DMS 273 (cell line): ENCODE data around the gene ZNF407.

Experiments
- DNase-seq: peaks from one replicate; lab custom pipeline; 2025; ENCODE audit not compliant: unreplicated experiment; lab: John Stamatoyannopoulos, UW

The ZNF407 gene

GRCh38 chr18:74784752-74785151 lies 187.1 kb downstream of the ZNF407 start:
- DNase-seq, result no peak

DNA sequence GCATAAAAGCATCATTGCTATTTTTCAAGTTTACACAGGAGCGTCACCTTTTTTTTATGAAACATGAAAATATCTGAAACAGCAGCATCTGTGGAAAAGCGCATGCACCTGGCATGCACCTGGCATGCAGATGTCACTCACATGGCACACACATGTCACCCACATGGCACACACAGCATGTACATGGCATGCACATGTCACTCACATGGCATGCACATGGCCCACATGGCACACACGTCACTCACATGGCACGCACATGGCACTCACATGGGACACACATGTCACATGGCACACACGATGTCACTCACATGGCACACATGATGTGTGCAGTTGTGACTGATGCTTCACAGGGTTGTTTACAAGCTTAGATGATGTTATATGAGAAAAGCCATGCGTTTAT lies 188.0 kb downstream of the ZNF407 start:
- no peak for DNase-seq

DNA sequence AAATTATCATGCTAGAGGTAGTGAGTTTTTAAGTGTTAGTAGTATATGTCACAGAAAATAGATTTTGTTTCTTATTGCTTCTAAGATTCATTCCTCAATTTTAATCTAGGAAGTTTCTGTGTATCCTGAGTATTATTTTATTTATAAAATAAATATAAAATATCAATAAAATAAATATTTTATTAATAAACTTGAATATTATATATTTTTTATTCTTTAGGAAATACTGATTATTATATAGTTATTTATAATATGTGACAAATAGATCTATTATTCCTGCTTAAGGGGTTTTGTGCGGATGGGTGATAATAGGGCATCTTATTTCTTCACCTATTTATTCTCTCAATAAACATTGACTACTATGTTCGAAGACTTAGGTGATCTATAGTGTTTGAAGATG lies 191.0 kb downstream of the ZNF407 start:
- DNase-seq, result no peak

GRCh38 chr18:74789078-74789477 lies 191.4 kb downstream of the ZNF407 start:
- no peak for DNase-seq

- no peak for DNase-seq
Measured at GRCh38 chr18:74790451-74790850, 192.8 kb downstream of the ZNF407 start.

DNA sequence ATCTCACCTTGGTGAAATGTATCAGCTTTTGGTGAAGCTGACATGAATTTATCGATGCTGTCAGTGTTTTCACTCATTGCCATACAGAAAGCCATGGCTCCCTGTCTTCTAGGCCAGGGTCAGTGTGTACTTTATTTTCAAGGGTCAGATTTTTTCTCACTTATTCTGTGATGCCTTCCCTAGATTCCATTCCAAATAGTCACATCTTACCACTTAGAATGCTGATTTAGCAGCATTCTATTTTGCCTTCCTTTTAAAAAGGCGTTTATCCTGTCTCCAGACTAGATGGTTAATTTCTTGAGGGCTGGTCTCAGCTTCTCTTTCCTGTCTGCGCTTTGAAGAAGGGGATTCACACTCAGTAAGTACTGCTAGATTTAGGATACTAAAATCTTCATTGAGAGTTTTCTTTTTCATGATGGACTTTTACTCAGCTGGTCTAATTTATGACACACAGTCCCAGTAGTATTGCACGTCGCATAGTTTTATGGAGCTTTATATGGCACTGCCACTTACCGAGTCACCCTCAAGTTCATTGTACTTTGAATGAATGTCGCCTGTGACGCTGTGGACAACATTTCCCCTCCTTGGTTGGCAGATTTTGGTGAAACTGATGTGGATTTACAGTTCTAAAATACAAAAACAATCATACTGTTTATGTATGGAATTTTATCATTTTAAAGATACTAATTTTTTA lies 194.0 kb downstream of the ZNF407 start:
- no peak for DNase-seq

DNA sequence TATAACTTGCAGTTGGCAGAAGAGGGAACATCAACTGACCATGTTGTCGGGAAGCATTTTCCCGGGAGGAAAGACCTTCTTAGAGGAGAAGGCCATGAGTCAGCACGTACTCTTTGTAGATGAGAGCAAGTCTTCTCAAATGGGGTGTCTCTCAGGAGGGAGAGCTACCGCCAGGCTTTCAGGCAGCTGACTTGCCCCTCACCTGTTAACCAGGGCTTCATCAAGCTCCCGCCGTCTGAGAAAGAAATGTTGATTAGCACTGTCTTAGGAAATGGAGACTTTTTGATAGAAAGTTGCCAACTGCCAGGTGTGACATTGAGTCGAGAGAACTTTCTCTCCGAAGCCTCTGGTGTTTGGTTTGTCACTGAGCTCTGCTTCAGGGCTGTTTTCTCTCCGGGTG lies 196.1 kb downstream of the ZNF407 start:
- no peak for DNase-seq

- no peak for DNase-seq
Measured at GRCh38 chr18:74795751-74796150, 198.1 kb downstream of the ZNF407 start.

- DNase-seq, result no peak
Measured at GRCh38 chr18:74796211-74796610, 198.5 kb downstream of the ZNF407 start.

- DNase-seq, result peak; percentile 40
Measured at GRCh38 chr18:74796841-74797576, 199.3 kb downstream of the ZNF407 start.

DNA sequence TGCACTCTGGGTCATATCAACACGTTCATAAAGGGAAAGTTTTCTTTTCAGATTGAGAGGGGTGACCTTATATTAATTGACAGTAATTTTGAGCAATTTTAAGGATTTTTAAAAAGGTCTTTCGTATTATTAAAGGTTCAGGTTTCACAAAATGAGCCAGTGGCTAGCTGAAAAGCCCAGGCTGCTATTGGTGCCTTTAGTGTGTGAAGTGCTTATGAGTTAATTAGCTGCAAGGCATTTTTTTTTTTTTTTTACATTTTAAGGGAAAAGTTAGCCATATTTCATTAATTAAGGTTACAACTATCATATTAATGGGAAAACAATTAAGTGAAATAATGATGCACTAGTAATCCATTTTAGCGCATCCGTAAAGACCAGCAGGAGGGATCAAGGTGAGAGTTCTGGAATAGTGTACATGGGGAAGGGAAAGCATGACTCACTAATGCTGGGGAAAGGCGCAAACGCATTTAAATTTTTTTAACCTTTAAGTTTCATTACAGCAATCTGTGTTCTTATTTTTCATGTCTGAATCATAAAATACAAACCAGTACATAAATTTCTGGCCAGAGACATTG lies 200.0 kb downstream of the ZNF407 start:
- no peak for DNase-seq

- no peak for DNase-seq
Measured at GRCh38 chr18:74799542-74799941, 201.9 kb downstream of the ZNF407 start.

DNA sequence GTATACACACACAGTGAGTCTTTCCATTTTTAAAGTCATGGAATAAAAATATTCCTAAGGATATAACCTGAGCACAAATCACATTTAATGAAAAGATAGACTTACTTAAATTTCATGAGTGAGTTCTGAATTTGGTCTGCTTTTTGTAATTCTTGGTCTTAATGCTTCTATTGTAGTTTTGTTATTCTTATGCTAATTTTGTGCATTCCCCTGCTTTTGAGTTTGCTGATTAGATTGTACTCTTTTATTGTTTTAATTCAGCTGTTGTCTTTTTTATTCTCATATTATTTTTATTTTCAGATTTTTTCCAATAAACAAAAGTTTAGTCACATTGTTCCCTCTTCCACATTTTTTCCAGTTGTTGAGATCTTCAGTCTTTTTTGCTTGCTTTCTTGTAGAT lies 202.4 kb downstream of the ZNF407 start:
- DNase-seq, result no peak

- DNase-seq, result no peak
Measured at GRCh38 chr18:74803117-74803516, 205.4 kb downstream of the ZNF407 start.

DNA sequence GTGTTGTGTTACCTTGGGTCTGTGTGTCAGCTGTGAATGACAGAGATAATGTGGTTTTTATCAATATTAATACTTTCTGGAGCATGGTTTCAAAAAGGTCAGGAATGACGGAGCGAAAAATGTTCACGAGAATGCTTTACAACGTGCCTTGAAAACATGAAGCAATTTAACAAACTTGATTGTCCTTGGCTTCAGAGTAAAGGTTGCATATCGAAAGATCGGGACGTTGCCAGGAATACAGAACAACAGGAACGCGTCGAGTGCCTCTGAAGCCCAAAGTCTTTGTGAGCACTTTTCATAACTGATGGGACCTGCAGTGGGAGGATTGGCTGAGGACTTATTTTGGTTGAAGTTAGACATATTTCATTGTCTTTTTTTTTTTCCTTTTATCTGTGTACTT lies 206.1 kb downstream of the ZNF407 start:
- no peak for DNase-seq

- DNase-seq, result no peak
Measured at GRCh38 chr18:74804677-74805076, 207.0 kb downstream of the ZNF407 start.

GRCh38 chr18:74806073-74806472 lies 208.4 kb downstream of the ZNF407 start:
- DNase-seq, result no peak

DNA sequence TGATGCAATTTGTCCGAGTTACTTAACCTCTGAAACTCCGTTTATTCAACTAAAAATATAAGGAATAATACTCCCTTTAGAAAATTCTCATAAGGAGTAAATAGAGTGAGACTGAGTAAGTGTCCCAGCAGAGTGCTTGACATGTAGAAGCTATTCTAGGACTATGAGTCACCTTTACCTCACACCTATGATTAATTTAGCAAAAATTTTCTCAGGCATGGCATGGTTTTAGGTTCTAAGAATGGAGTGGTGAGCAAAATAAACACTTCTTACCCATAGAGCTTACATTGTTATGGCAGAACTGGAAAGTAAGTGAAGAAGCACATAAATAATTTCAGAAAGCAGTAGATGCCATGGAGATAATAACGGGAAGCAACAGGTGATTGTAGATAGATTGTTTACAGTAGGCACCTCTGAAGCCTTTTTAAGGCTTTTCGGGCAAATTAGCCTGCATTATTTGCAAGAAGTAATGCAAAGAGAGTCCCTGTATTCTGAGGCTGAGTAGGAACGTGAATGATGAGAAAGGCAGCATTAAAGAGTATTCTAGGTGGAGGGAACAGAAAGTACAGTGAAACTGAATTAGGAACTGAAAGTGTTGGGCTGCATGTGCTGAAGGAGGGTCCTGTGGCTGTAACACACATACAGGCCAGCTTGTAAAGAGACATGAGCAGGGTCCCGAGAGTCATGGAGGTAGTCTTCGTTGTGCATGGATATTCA lies 209.2 kb downstream of the ZNF407 start:
- no peak for DNase-seq

GRCh38 chr18:74817576-74817975 lies 219.9 kb downstream of the ZNF407 start:
- no peak for DNase-seq

DNA sequence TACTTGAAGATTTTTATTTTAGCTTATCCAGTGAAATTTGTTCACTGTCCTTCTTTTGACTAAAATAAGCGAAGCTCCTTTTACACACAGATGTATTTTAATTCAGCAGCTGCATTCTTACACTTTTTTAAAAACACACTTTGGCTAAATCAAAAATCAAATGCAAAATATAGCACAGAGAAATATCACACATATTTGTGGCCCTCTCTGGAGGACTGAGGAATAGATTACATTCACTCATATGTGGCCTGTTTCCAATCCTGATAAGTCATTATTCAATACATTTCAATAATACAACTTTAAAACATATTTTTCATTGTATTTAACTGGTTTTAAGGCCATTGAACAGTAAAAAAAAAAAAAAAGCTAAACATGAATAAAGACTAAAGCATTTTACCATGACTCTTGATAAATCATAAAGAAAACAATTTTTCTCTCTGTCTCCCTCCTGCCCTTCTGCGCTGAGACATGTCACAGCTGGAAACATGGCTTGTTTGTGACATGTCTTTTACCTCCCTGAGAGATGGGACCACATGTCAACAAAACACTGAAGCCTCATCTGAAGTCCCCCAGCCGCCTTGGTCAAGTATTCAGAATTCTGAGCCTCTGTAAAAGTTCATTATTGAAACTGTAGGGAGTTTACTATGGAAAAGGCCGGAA lies 221.0 kb downstream of the ZNF407 start:
- no peak for DNase-seq

DNA sequence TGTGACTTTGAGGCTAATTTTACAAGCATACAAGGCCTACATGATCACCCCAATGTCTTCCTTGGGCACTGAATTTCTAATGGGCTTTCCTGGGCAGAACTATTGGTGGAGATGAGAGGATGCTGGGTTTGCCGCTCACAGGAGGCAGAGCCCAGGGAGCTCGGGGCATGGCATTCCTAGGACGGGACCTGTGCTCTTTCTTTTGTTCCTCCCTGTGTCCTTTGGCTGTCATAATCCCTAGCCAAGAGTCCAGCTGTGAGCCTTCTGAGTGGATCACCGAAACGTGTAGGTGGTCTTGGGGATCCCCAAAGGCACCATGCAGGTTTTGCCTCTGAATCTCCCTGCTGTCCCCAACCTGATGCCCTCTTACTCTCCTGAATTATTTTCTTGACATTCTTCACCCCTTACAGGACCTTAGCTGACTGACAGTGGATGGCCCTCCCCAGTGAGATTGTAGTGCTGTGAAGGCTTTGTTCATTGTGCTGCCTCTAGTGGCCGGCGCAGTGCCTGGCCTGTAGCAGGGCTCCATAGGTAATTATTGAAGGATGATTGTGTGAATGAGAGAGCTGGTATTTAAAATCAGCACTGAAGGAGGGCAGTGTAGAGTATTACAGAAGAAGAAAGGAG lies 221.9 kb downstream of the ZNF407 start:
- DNase-seq, result peak; percentile 31
